LNCaP clone FGC (cell line): ENCODE results near the gene SAE1.
A peak's percentile ranks its signal among the peaks of the same experiment; 100 is the strongest.

Experiments used
- DNase-seq: peaks from one replicate; pipeline ENCODE4 v3.0.0-alpha.2; 2011; ENCODE audit warnings: low read depth
- H3K4me3 ChIP-seq: 2 replicates; pipeline ENCODE4 v1.5.1; 2011; ENCODE audit warnings: mild to moderate bottlenecking, low read depth, low read length, control low read depth
- CTCF ChIP-seq: IDR thresholded peaks from 2 replicates; pipeline ENCODE4 v1.5.1; 2012; ENCODE audit warnings: mild to moderate bottlenecking; ENCODE audit not compliant: control insufficient read depth, insufficient read depth; ENCODE audit errors: extremely low read depth

The SAE1 gene

DNA sequence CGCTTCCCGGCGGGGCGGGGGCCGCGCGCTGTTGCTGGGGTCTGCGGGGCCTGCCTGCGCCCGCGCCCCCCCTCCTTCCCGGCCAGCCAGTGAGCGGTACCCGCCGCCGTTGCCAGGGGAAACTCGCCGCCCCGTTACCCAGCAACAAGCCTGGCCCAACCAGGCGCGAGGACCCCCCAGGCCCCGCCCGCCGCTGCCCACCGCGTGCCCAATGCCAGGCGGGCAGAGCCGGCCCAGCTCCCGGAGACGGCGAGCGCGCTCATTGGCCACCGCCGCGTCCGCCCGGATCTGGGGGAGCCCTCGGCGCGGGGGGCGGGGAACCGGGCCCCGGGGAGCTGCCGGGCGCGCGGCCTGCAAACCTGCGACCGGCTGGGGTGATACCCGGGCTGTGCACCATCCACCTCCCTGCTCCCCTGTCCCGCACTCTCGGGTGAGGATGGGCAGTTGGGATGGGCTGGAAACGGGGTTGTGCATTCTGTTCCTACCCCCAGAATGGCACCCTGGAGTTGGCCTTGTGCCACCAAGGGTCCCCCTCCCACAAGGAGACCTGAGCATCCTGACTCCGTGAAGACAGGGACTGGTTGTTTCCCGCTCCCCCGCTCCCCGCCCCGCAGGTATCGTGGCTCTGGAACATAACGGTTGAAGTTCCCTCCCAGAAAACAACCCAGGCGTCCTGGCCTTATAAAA is 109.1 kb downstream of the SAE1 start:
- DNase-seq = no peak
- no peak for TF ChIP-seq CTCF
- no peak overlapping the region for H3K4me3 ChIP-seq

- TF ChIP-seq CTCF = no peak
- H3K4me3 ChIP-seq = peak overlapping the region; percentile 18; the same call in 1 of the 2 replicates
- DNase-seq = no peak
Observed at GRCh38 chr19:47240556-47240955, 109.9 kb downstream of the SAE1 start.

DNA sequence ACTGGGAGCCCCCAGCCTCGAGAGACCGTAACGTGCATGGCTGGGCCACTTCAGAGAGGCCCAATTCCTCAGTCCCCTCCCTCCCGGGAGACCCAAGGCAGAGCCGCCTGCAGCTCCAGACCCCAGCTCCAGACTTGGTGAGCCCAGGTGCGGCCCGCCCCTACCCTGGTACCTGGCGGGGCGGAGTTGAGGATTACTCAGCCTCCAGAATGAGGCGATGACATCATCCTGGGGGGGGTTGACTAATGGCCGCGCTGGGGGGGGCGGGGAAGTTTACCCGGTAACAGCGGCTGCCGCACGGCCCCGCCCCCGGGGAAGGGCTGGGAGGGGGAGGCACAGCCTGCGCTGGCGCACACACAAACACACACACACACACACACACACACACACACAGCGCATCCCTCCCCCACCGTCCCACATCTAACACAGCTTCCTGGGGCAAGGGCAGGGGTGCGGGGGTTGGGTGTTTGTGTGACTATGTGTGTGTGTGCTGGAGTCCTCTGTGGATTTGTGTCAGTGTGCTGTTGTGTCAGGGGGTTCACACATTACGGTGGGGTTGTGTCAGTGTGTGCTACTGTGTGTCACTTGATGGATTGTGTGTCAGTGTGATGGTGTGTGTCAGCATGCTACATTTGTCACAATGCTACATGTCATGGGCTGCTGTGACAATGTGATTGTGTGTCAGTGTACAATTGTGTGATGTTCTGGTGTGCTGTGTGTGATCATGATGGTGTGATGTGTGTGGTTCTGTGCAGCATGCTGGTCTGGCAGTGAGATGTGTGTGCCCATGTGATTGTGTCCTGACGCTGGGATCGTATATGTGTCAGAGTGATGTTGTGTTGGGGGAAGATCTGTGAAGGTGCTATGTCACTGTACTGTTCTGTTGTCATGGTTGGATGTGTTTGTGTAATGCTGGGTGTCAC is 110.6 kb downstream of the SAE1 start:
- no peak for TF ChIP-seq CTCF
- peak; percentile 59 for DNase-seq
- peak overlapping the region; percentile 18; the same call in 1 of the 2 replicates for H3K4me3 ChIP-seq

- no peak for TF ChIP-seq CTCF
- no peak overlapping the region for H3K4me3 ChIP-seq
- DNase-seq = no peak
Observed at GRCh38 chr19:47241919-47242577, 111.4 kb downstream of the SAE1 start.

GRCh38 chr19:47243364-47243775 is 112.7 kb downstream of the SAE1 start:
- no peak overlapping the region; the same call in 1 of the 2 replicates for H3K4me3 ChIP-seq
- no peak for TF ChIP-seq CTCF
- no peak for DNase-seq

DNA sequence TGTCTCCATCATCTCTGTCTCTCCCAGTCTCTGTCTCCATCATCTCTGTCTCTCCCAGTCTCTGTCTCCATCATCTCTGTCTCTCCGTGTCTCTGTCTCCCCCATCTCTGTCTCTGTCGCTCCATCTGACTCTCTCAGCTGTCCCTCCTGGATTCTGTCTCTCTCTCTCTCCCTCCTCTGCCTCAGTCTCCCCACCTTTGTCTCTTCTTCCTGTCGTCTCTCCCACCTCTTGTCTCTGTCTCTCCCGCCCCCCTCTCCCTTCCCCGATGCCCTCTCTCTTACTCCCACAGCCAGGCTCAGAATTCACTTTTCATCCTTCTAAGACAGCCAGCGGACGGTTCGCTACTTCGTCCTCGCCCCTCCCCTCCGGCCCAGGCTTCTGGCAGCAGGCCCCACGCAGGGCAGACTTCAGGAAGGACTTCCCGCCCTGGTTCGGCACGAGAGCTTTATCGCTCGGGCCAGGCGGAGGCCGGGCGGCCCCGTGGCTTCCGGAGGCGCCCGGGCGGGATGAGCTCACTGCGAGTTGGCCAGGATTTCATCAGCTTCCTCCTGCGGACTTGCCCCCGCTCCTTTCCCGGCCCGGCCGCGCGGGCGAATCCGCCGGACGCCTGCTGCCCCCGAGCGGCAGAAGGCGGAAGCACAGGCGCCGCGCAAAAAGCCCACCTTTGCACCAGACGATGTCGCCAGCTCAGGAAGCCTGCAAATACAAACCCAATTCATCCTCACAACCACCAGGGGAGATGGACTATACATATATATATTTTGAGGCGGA is 113.3 kb downstream of the SAE1 start:
- TF ChIP-seq CTCF = peak; percentile 69
- peak overlapping the region; percentile 16 for H3K4me3 ChIP-seq
- DNase-seq = peak; percentile 50
